ENCODE measurements around the gene MRPS31.

DNA sequence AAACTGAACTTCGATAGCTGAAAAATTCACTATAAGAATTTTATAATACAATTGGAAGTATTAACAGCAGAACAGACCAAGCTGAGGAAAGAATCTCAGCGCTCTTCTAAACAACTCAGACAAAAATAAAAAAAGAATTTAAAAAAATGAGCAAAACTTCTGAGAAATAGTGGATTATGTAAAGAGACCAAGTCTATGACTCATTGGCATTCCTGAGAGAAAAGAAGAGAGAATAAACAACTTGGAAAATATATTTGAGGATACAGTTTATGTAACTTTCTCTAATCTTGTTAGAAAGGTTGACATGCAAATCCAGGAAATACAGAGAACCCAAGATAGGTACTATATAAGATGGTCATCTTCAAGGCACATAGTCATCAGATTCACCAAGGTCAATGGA is 43.8 kb upstream of the MRPS31 start:
- TF ChIP-seq YY1 (IDR thresholded peaks at IDR 0.05; ENCODE audit: insufficient read depth, insufficient read length) (no peak), ZNF274 (IDR thresholded peaks at IDR 0.05; ENCODE audit: low read depth, low read length) (no peak), SUZ12 (IDR thresholded peaks at IDR 0.05; ENCODE audit: extremely low read depth, insufficient read depth, insufficient read length) (no peak)

All from NT2/D1 (cell line).